GM23338 (cell line): ENCODE measurements around the gene SYNPO2L. TPM values are rescaled to one million over a fixed set of nuclear protein-coding genes. Genes with fewer than 3 reads are reported as not detected.

Experiments
- ATAC-seq: fragments of 200-7000 bp; cut with Tn5 transposase; 3 replicates; pipeline ENCODE4 v1.9.1; 2020
- DNase-seq: peaks from one replicate; pipeline ENCODE4 v3.0.0-alpha.2; 2015; ENCODE audit warnings: low spot score
- H2AFZ ChIP-seq: fragments of 200-600 bp; sonication (generic); 2 replicates; pipeline ENCODE4 v1.8.0; 2016; ENCODE audit warnings: antibody characterized with exemption, mild to moderate bottlenecking, moderate library complexity
- H3F3A ChIP-seq: fragments of 200-600 bp; sonication (generic); replicated peaks from 2 replicates; pipeline ENCODE4 v1.8.0; 2017; ENCODE audit warnings: antibody characterized with exemption, mixed run types, low read depth
- H3K27ac ChIP-seq: fragments of 200-600 bp; sonication (generic); 2 replicates; pipeline ENCODE4 v1.6.1; 2016; ENCODE audit warnings: low read depth
- H3K27me3 ChIP-seq: fragments of 200-600 bp; sonication (generic); 2 replicates; pipeline ENCODE4 v1.8.0; 2016; ENCODE audit warnings: mild to moderate bottlenecking, mixed run types, moderate library complexity; ENCODE audit not compliant: insufficient read depth
- H3K36me3 ChIP-seq: fragments of 200-600 bp; sonication (generic); 2 replicates; pipeline ENCODE4 v1.8.0; 2016; ENCODE audit warnings: mild to moderate bottlenecking; ENCODE audit not compliant: insufficient read depth
- H3K4me1 ChIP-seq: fragments of 200-600 bp; sonication (generic); 2 replicates; pipeline ENCODE4 v1.8.0; 2016; ENCODE audit warnings: mild to moderate bottlenecking, moderate library complexity; ENCODE audit not compliant: insufficient read depth
- H3K4me2 ChIP-seq: fragments of 200-600 bp; sonication (generic); 2 replicates; pipeline ENCODE4 v1.7.1; 2017; ENCODE audit warnings: mixed run types
- H3K4me3 ChIP-seq: fragments of 200-600 bp; sonication (generic); 2 replicates; pipeline ENCODE4 v1.6.1; 2016; ENCODE audit warnings: mixed run types
- H3K79me2 ChIP-seq: fragments of 200-600 bp; sonication (generic); replicated peaks from 2 replicates; pipeline ENCODE4 v1.8.0; 2017; ENCODE audit warnings: mild to moderate bottlenecking; ENCODE audit not compliant: insufficient read depth
- H3K9me2 ChIP-seq: fragments of 200-600 bp; sonication (generic); 2 replicates; pipeline ENCODE4 v1.8.0; 2017; ENCODE audit not compliant: insufficient read depth
- H4K20me1 ChIP-seq: fragments of 200-600 bp; sonication (generic); replicated peaks from 2 replicates; pipeline ENCODE4 v1.8.0; 2017; ENCODE audit warnings: mild to moderate bottlenecking; ENCODE audit not compliant: insufficient read depth
- H3K27ac Mint-ChIP-seq: 2 replicates; pipeline ENCODE4 v1.8.0; 2020; ENCODE audit warnings: inconsistent platforms, mild to moderate bottlenecking, moderate library complexity, mixed read lengths
- H3K27me3 Mint-ChIP-seq: 3 replicates; pipeline ENCODE4 v1.8.0; 2022; ENCODE audit warnings: low read depth, mild to moderate bottlenecking, moderate library complexity, mixed read lengths, inconsistent platforms; ENCODE audit not compliant: insufficient read depth, poor library complexity
- H3K36me3 Mint-ChIP-seq: 3 replicates; pipeline ENCODE4 v1.8.0; 2021; ENCODE audit warnings: low read depth, mild to moderate bottlenecking, inconsistent platforms, moderate library complexity, mixed read lengths
- H3K4me1 Mint-ChIP-seq: 3 replicates; pipeline ENCODE4 v1.8.0; 2020; ENCODE audit warnings: mild to moderate bottlenecking, inconsistent platforms, mixed read lengths
- H3K4me3 Mint-ChIP-seq: 3 replicates; pipeline ENCODE4 v1.8.0; 2021; ENCODE audit warnings: moderate library complexity, mild to moderate bottlenecking, inconsistent platforms, mixed read lengths
- H3K9me3 Mint-ChIP-seq: 3 replicates; pipeline ENCODE4 v1.8.0; 2020; ENCODE audit warnings: moderate library complexity, mild to moderate bottlenecking, inconsistent platforms, mixed read lengths
- CREB1 ChIP-seq: fragments of 250-450 bp; sonication (Bioruptor Pico); IDR thresholded peaks from 2 replicates; pipeline ENCODE4 v1.5.0; 2020; ENCODE audit warnings: low read depth, mild to moderate bottlenecking, moderate library complexity
- CTCF ChIP-seq, 2 experiments: fragments of 200-600 bp in 1 of 2; sonication (generic) in 1 of 2; conservative IDR thresholded peaks; 2 replicates each; pipeline versions ENCODE4 v1.5.1 to v1.6.1; 2016 to 2017; ENCODE audit warnings: antibody characterized with exemption in 2 of 2, low read depth in 2 of 2, mild to moderate bottlenecking in 2 of 2, moderate library complexity in 1 of 2
- ETS1 ChIP-seq: IDR thresholded peaks from 2 replicates; pipeline ENCODE4 v1.6.1; 2016; ENCODE audit warnings: antibody characterized with exemption
- EZH2 ChIP-seq: fragments of 200-600 bp; sonication (generic); IDR thresholded peaks from one replicate; pipeline ENCODE4 v1.8.0; 2017; ENCODE audit warnings: antibody characterized with exemption, mild to moderate bottlenecking, low read depth; ENCODE audit not compliant: unreplicated experiment
- EZH2phosphoT487 ChIP-seq: fragments of 200-600 bp; sonication (generic); IDR thresholded peaks from one replicate; pipeline ENCODE4 v1.8.1; 2018; ENCODE audit warnings: antibody characterized with exemption; ENCODE audit not compliant: unreplicated experiment
- JUNB ChIP-seq: IDR thresholded peaks from one replicate; pipeline ENCODE4 v1.6.1; 2016; ENCODE audit warnings: antibody characterized with exemption; ENCODE audit not compliant: unreplicated experiment
- NANOG ChIP-seq: IDR thresholded peaks from 2 replicates; pipeline ENCODE4 v1.6.1; 2016; ENCODE audit warnings: antibody characterized with exemption, borderline replicate concordance
- POLR2AphosphoS5 ChIP-seq: IDR thresholded peaks from 2 replicates; pipeline ENCODE4 v1.6.1; 2016; ENCODE audit warnings: antibody characterized with exemption, low read depth
- REST ChIP-seq: IDR thresholded peaks from one replicate; pipeline ENCODE4 v1.6.1; 2018; ENCODE audit warnings: antibody characterized with exemption; ENCODE audit not compliant: unreplicated experiment
- STAT1 ChIP-seq: IDR thresholded peaks from one replicate; pipeline ENCODE4 v1.6.1; 2016; ENCODE audit warnings: antibody characterized with exemption; ENCODE audit not compliant: unreplicated experiment
- ZNF114 ChIP-seq: fragments of 250-450 bp; sonication (Bioruptor Pico); IDR thresholded peaks from 2 replicates; pipeline ENCODE4 v1.5.0; 2020; ENCODE audit warnings: mild to moderate bottlenecking, moderate library complexity
- ZNF331 ChIP-seq: fragments of 250-450 bp; sonication (Bioruptor Pico); IDR thresholded peaks from 2 replicates; pipeline ENCODE4 v1.5.0; 2020; ENCODE audit warnings: low read depth, mild to moderate bottlenecking, moderate library complexity
- ZNF462 ChIP-seq: fragments of 250-450 bp; sonication (Bioruptor Pico); IDR thresholded peaks from 2 replicates; pipeline ENCODE4 v1.5.0; 2020; ENCODE audit warnings: mild to moderate bottlenecking, moderate library complexity
- polyA plus RNA-seq: library from polyadenylated mRNA; unstranded; fragments of >200 nt; fragmentation: Nextera tagmentation; extraction: Ambion mirVana; gene quantifications from 2 replicates; pipeline ENCODE4 v1.2.1, GENCODE V29; 2016
- total RNA-seq: library from RNA; depleted of rRNA; stranded (reverse); fragments of >200 nt; shearing (Covaris generic); gene quantifications from 2 replicates; pipeline ENCODE4 v1.2.3, GENCODE V29; 2014

The SYNPO2L gene
- total and polyA plus RNA-seq, 2 experiments from 2014 or later: 0.57 TPM; not detected in 1

DNA sequence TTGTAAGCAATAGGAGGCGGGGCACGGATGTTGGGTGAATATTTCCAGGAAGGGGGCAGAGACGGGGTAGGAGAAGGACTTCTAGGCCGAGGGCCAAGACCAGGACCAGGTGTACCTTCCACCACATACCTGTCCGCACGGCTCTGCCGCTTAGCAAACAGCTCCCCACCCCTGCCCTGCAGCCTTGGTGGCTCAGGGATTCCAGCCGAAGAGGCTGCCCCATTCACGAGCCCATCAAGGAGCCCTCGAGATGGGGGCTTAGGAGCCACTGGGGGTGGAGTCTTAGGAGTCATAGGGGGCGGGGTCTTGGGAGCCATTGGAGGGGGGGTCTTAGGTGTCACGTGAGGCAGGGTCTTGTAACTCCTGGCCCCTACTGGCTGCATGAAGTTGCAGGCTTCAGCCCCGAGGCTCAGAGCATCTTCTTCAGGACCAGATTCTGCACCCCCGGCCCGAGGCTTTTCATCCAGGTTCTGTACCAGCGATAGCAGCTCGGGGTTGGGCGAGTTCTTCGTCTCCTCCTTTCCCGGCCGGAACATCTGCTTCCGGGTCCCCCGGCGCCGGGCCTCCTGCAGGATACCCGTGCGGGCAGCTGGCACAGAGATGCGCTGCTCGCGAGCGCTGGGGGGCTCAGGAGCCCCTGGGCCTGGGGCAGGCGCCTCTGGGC lies 8.5 kb downstream of the SYNPO2L start:
- no peak for TF ChIP-seq JUNB
- no peak for TF ChIP-seq REST
- no peak for TF ChIP-seq STAT1
- no peak for TF ChIP-seq EZH2
- no peak for TF ChIP-seq ZNF462 (CRISPR knock-in tag)
- TF ChIP-seq CTCF (conservative IDR thresholded peaks at IDR 0.05; ENCODE audit: low read depth in 2 of 2): peak in 1 of 2 experiments; percentile 20; a peak in 1 of 4 replicates
- TF ChIP-seq ZNF114: no peak
- no peak for TF ChIP-seq ZNF331 (CRISPR knock-in tag)
- TF ChIP-seq EZH2phosphoT487: no peak
- no peak for TF ChIP-seq NANOG
- peak; percentile 31; the same call in 1 of the 2 replicates for TF ChIP-seq ETS1
- peak; percentile 86 for TF ChIP-seq POLR2AphosphoS5
- TF ChIP-seq CREB1: no peak
- peak overlapping the region; percentile 96 for H3K4me3 ChIP-seq
- peak overlapping the region; percentile 83 for H3K27ac ChIP-seq
- peak; percentile 82 for ATAC-seq
- H3K4me3 Mint-ChIP-seq: peak overlapping the region; percentile 83
- peak overlapping the region; percentile 98 for H2AFZ ChIP-seq
- H4K20me1 ChIP-seq: no peaks in the 10 kb centered on the region
- peaks cover 9% of the 10 kb centered on the region for H3K4me1 ChIP-seq
- H3K9me3 Mint-ChIP-seq: no peaks in the 10 kb centered on the region; the same call in 2 of the 3 replicates
- no peaks in the 10 kb centered on the region for H3K9me2 ChIP-seq
- DNase-seq: peak; percentile 98
- peak overlapping the region; percentile 97 for H3K4me2 ChIP-seq
- peaks cover 25% of the 10 kb centered on the region for H3K4me1 Mint-ChIP-seq
- H3F3A ChIP-seq: 0 out of 2 replicates have a peak, but pooled peaks cover 6% of the 10 kb centered on the region
- H3K27me3 Mint-ChIP-seq: peaks cover 11% of the 10 kb centered on the region
- H3K36me3 Mint-ChIP-seq: no peaks in the 10 kb centered on the region; the same call in 2 of the 3 replicates
- peak overlapping the region; percentile 84 for H3K27ac Mint-ChIP-seq
- H3K36me3 ChIP-seq: no peaks in the 10 kb centered on the region
- no peaks in the 10 kb centered on the region for H3K27me3 ChIP-seq
- H3K79me2 ChIP-seq: no peaks in the 10 kb centered on the region
